Measurements from ENCODE around the gene TM4SF4.

TM4SF4 gene

GRCh38 chr3:149481056-149481455 lies 6.6 kb downstream of the TM4SF4 start:
- Histone ChIP-seq H3K9me3 (ENCODE audit: low read depth, low read length) (no peaks in the 10 kb centered on the region), H3K27ac (no peak overlapping the region), H3K36me3 (ENCODE audit: insufficient read depth, low read length) (no peaks in the 10 kb centered on the region), H3K9ac (ENCODE audit: insufficient read length) (no peak overlapping the region), H3K4me3 (no peak overlapping the region)
- TF ChIP-seq FOXP2 (optimal IDR thresholded peaks at IDR 0.05; ENCODE audit: control extremely low read depth, extremely low read length, insufficient read depth) (no peak), POLR2AphosphoS5 (IDR thresholded peaks at IDR 0.05; ENCODE audit: borderline replicate concordance, low read depth, low read length) (no peak), EZH2 (IDR thresholded peaks at IDR 0.05) (no peak)
- no peak for DNase-seq (ENCODE audit: low read depth, low spot score)

DNA sequence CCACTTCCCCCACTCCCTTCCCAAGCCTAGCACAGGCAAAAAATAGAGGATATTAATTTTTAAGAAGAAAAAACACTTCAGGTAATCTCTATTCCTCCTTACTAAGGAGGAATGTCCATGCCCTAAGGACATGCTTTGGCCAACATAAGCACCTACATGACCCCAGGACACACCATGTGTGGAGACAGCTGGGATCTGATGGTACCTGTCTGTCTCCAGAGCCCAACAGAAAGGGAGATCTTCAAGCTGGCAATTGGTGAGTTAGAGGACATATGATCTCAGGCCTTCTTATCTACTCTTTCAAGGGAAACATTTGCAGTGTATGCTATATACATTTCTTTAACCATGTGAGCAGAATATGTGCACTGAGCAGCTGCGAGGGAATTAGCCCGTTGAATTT lies 7.0 kb downstream of the TM4SF4 start:
- no peak overlapping the region for H3K4me3 ChIP-seq
- TF ChIP-seq EZH2 (IDR thresholded peaks at IDR 0.05): no peak
- TF ChIP-seq POLR2AphosphoS5 (IDR thresholded peaks at IDR 0.05; ENCODE audit: borderline replicate concordance, low read depth, low read length): no peak
- no peak for TF ChIP-seq FOXP2 (optimal IDR thresholded peaks at IDR 0.05; ENCODE audit: control extremely low read depth, extremely low read length, insufficient read depth)
- no peak overlapping the region for H3K27ac ChIP-seq
- no peaks in the 10 kb centered on the region for H3K9me3 ChIP-seq (ENCODE audit: low read depth, low read length)
- H3K36me3 ChIP-seq (ENCODE audit: insufficient read depth, low read length): no peaks in the 10 kb centered on the region
- no peak overlapping the region for H3K9ac ChIP-seq (ENCODE audit: insufficient read length)
- DNase-seq (ENCODE audit: low read depth, low spot score): no peak

DNA sequence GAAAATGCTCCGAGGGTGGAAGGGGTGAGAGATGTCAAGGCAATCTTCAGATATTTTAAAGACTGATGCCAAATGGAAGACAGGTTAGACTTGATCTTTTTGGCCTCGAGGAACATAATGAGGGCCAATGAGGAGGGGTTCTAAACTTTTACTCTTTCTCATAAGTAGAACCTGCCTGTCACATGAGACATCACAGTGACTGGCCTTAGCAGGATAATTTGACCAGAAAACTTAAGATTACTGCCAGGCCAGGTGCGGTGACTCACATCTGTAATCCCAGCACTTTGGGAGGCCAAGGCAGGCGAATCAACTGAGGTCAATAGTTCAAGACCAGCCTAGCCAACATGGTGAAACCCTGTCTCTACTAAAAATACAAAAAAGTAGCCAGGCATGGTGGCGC lies 12.2 kb downstream of the TM4SF4 start:
- H3K36me3 ChIP-seq (ENCODE audit: insufficient read depth, low read length): no peaks in the 10 kb centered on the region
- no peaks in the 10 kb centered on the region for H3K9me3 ChIP-seq (ENCODE audit: low read depth, low read length)
- no peak overlapping the region for H3K9ac ChIP-seq (ENCODE audit: insufficient read length)
- no peak for TF ChIP-seq FOXP2 (optimal IDR thresholded peaks at IDR 0.05; ENCODE audit: control extremely low read depth, extremely low read length, insufficient read depth)
- no peak for TF ChIP-seq EZH2 (IDR thresholded peaks at IDR 0.05)
- no peak for TF ChIP-seq POLR2AphosphoS5 (IDR thresholded peaks at IDR 0.05; ENCODE audit: borderline replicate concordance, low read depth, low read length)
- no peak for DNase-seq (ENCODE audit: low read depth, low spot score)
- H3K4me3 ChIP-seq: no peak overlapping the region
- H3K27ac ChIP-seq: no peak overlapping the region

DNA sequence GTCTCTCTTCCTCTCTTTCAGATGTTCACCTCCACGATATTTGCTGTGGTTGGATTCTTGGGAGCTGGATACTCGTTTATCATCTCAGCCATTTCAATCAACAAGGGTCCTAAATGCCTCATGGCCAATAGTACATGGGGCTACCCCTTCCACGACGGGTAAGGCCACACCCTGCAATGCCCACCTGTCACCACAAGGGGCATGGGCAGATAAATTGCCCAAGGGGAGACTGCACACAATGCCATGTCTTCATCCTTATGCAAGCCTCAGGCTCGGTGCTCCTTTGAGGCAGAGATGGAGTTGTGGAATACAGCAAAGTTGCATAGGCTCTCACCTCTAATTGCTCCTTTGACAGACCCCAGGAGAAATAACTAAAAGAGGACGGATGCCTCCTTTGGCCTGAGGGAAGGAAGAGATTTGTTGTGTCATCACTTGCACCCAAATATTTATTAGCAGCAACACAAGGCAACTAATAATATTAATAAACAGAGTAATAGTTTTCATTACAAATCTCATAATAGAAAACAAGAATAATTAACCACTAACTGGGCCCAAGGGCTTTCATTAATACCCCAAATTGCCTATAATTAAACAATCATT lies 13.2 kb downstream of the TM4SF4 start:
- Histone ChIP-seq H3K9ac (ENCODE audit: insufficient read length) (no peak overlapping the region), H3K27ac (no peak overlapping the region), H3K9me3 (ENCODE audit: low read depth, low read length) (no peaks in the 10 kb centered on the region), H3K36me3 (ENCODE audit: insufficient read depth, low read length) (no peaks in the 10 kb centered on the region), H3K4me3 (no peak overlapping the region)
- DNase-seq (ENCODE audit: low read depth, low spot score): no peak
- TF ChIP-seq EZH2 (IDR thresholded peaks at IDR 0.05) (no peak), FOXP2 (optimal IDR thresholded peaks at IDR 0.05; ENCODE audit: control extremely low read depth, extremely low read length, insufficient read depth) (no peak), POLR2AphosphoS5 (IDR thresholded peaks at IDR 0.05; ENCODE audit: borderline replicate concordance, low read depth, low read length) (no peak)

DNA sequence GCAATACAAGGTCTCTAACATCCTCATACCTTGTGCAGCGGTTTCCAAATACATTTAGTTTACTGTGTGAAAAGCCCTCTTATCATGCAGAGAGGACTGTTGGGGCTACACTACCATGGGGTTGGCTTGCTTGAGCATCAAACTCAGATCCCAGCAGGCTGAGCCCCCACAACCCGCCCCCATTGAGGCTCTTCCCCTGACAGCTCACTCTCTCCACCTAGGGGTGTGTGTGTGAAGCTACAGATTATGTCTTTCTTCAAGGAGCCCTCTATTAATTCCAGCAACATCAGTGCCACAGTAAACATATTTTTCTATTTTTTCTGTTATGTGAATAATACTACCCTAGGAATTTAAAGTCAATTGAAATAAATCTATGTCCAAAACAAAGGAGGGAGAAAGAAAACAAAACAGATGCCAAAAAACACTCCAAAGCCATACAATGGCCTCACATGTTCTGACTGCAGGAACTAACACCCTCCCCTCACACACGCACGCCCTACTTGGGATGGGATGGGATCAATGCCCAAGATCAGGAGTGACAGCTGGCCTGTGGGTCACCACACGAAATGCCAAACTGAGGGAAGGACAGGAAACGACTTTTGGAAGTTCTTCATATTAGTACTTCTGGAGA lies 14.7 kb downstream of the TM4SF4 start:
- TF ChIP-seq EZH2 (IDR thresholded peaks at IDR 0.05) (no peak), POLR2AphosphoS5 (IDR thresholded peaks at IDR 0.05; ENCODE audit: borderline replicate concordance, low read depth, low read length) (no peak), FOXP2 (optimal IDR thresholded peaks at IDR 0.05; ENCODE audit: control extremely low read depth, extremely low read length, insufficient read depth) (no peak)
- no peaks in the 10 kb centered on the region for H3K36me3 ChIP-seq (ENCODE audit: insufficient read depth, low read length)
- no peak for DNase-seq (ENCODE audit: low read depth, low spot score)
- H3K9me3 ChIP-seq (ENCODE audit: low read depth, low read length): no peaks in the 10 kb centered on the region
- no peak overlapping the region for H3K27ac ChIP-seq
- no peak overlapping the region for H3K9ac ChIP-seq (ENCODE audit: insufficient read length)
- H3K4me3 ChIP-seq: no peak overlapping the region

- H3K4me3 ChIP-seq: no peak overlapping the region
- no peak overlapping the region for H3K9ac ChIP-seq (ENCODE audit: insufficient read length)
- no peak for DNase-seq (ENCODE audit: low read depth, low spot score)
- no peaks in the 10 kb centered on the region for H3K36me3 ChIP-seq (ENCODE audit: insufficient read depth, low read length)
- no peak overlapping the region for H3K27ac ChIP-seq
- no peaks in the 10 kb centered on the region for H3K9me3 ChIP-seq (ENCODE audit: low read depth, low read length)
- no peak for TF ChIP-seq POLR2AphosphoS5 (IDR thresholded peaks at IDR 0.05; ENCODE audit: borderline replicate concordance, low read depth, low read length)
- TF ChIP-seq FOXP2 (optimal IDR thresholded peaks at IDR 0.05; ENCODE audit: control extremely low read depth, extremely low read length, insufficient read depth): no peak
- no peak for TF ChIP-seq EZH2 (IDR thresholded peaks at IDR 0.05)
These were observed 15.9 kb downstream of the TM4SF4 start for GRCh38 chr3:149490260-149490971.

- H3K9me3 ChIP-seq (ENCODE audit: low read depth, low read length): no peaks in the 10 kb centered on the region
- no peak overlapping the region for H3K27ac ChIP-seq
- no peak for TF ChIP-seq EZH2 (IDR thresholded peaks at IDR 0.05)
- DNase-seq (ENCODE audit: low read depth, low spot score): no peak
- no peaks in the 10 kb centered on the region for H3K36me3 ChIP-seq (ENCODE audit: insufficient read depth, low read length)
- no peak overlapping the region for H3K9ac ChIP-seq (ENCODE audit: insufficient read length)
- no peak overlapping the region for H3K4me3 ChIP-seq
These were observed 19.0 kb downstream of the TM4SF4 start for GRCh38 chr3:149493315-149494021.

DNA sequence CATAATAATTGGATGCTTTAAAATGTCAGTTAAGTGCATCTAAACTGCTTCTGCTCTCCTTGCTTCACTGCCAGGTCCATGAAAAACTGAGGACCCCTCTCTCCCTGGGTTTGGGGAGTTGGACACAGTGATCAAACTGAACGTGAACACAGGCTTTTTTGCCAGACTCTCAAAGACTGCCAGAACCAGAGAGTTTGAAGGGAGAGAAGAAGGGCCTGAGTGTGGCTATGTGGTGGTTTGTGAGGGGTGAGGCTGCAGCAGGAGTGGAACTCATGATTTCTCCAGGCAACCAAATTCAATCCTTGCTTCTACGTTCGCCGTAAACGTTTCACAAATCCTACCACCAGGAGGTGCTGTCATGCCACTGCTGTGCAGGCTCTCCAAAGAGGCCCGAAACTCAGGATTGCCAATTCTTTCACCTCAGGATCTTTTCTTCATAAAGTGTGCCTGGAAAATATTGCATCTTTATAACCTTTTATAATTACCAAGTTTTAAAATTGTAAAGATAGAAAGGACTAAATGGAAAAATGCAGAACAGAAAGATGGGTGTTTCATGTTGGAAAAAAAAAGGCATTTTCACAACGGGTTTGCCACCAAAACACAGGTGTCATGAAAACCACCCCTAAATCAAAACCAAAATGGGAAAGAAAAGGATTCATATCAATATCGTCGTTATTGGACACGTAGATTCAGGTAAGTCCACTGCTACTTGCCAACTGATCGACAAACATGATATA lies 19.7 kb downstream of the TM4SF4 start:
- Histone ChIP-seq H3K27ac (no peak overlapping the region), H3K9me3 (ENCODE audit: low read depth, low read length) (no peaks in the 10 kb centered on the region), H3K4me3 (0 out of 2 replicates have a peak overlapping the region, but pooled peaks have one; percentile 3), H3K9ac (ENCODE audit: insufficient read length) (no peak overlapping the region), H3K36me3 (ENCODE audit: insufficient read depth, low read length) (no peaks in the 10 kb centered on the region)
- TF ChIP-seq EZH2 (IDR thresholded peaks at IDR 0.05): no peak
- TF ChIP-seq FOXP2 (optimal IDR thresholded peaks at IDR 0.05; ENCODE audit: control extremely low read depth, extremely low read length, insufficient read depth): no peak
- TF ChIP-seq POLR2AphosphoS5 (IDR thresholded peaks at IDR 0.05; ENCODE audit: borderline replicate concordance, low read depth, low read length): no peak
- DNase-seq (ENCODE audit: low read depth, low spot score): peak; percentile 50

Measured in SK-N-MC (cell line).